SU-DHL-6 (cell line): ENCODE results near the gene PRR18.

Experiments used
- H2AFZ ChIP-seq: fragments of 200-600 bp; sonication (generic); 2 replicates; pipeline ENCODE4 v1.6.1; 2014; ENCODE audit warnings: low read depth, mild to moderate bottlenecking, moderate library complexity, mixed read lengths, antibody characterized with exemption, low read length; ENCODE audit not compliant: severe bottlenecking
- H3F3A ChIP-seq: fragments of 200-600 bp; shearing (Covaris generic); 2 replicates; pipeline ENCODE4 v1.6.0; 2016; ENCODE audit warnings: antibody characterized with exemption, mild to moderate bottlenecking; ENCODE audit not compliant: insufficient read depth
- H3K27ac ChIP-seq: fragments of 200-600 bp; sonication (generic); 2 replicates; pipeline ENCODE4 v1.5.1; 2016; ENCODE audit warnings: low read depth, mild to moderate bottlenecking, low read length, moderate library complexity, mixed read lengths
- H3K27me3 ChIP-seq: fragments of 200-600 bp; sonication (generic), shearing (Covaris generic); 2 replicates; pipeline ENCODE4 v1.6.0; 2014; ENCODE audit warnings: mild to moderate bottlenecking, low read length
- H3K36me3 ChIP-seq: fragments of 200-600 bp; sonication (generic); 2 replicates; pipeline ENCODE4 v1.6.1; 2014; ENCODE audit warnings: mild to moderate bottlenecking, low read length, mixed read lengths
- H3K4me2 ChIP-seq: fragments of 300-600, 200-600 bp; shearing (Covaris generic), sonication (generic); 2 replicates; pipeline ENCODE4 v1.6.0; 2014; ENCODE audit warnings: low read length, low read depth, mild to moderate bottlenecking; ENCODE audit not compliant: poor library complexity, severe bottlenecking
- H3K4me3 ChIP-seq: fragments of 200-600 bp; sonication (generic); 2 replicates; pipeline ENCODE4 v1.5.1; 2014; ENCODE audit warnings: antibody characterized with exemption, low read length, mild to moderate bottlenecking, mixed read lengths; ENCODE audit not compliant: insufficient read depth, poor library complexity, severe bottlenecking
- H3K79me2 ChIP-seq: fragments of 200-600 bp; sonication (generic); 2 replicates; pipeline ENCODE4 v1.6.1; 2014; ENCODE audit warnings: mild to moderate bottlenecking, low read length, moderate library complexity; ENCODE audit not compliant: insufficient read depth
- H3K9ac ChIP-seq: fragments of 200-600 bp; sonication (generic); 2 replicates; pipeline ENCODE4 v1.7.0; 2014; ENCODE audit warnings: mild to moderate bottlenecking, low read length
- H3K9me2 ChIP-seq: fragments of 200-600 bp; sonication (generic); replicated peaks from 2 replicates; pipeline ENCODE4 v1.6.1; 2014; ENCODE audit warnings: low read length; ENCODE audit not compliant: insufficient read depth
- H3K9me3 ChIP-seq: fragments of 200-600 bp; sonication (generic); 2 replicates; pipeline ENCODE4 v1.6.1; 2014; ENCODE audit warnings: low read length, mixed read lengths; ENCODE audit not compliant: insufficient read depth
- H4K20me1 ChIP-seq: fragments of 200-600 bp; sonication (generic); 2 replicates; pipeline ENCODE4 v1.6.1; 2014; ENCODE audit warnings: low read depth, mild to moderate bottlenecking, antibody characterized with exemption, low read length, moderate library complexity, mixed read lengths
- CTCF ChIP-seq: fragments of 200-600 bp; sonication (generic); IDR thresholded peaks from one replicate; pipeline ENCODE4 v1.5.1; 2017; ENCODE audit warnings: antibody characterized with exemption, mild to moderate bottlenecking, low read length, moderate library complexity; ENCODE audit not compliant: insufficient read depth, poor library complexity, severe bottlenecking
- EZH2phosphoT487 ChIP-seq: fragments of 200-600 bp; sonication (generic), shearing (Covaris generic); conservative IDR thresholded peaks from 2 replicates; pipeline ENCODE4 v1.6.1; 2018; ENCODE audit warnings: mild to moderate bottlenecking, antibody characterized with exemption, low read length, moderate library complexity, mixed read lengths

PRR18 gene

GRCh38 chr6:166308033-166308768, at the start of gene PRR18:
Gene PRR18, minus strand, starts transcription at chr6:166308392. Its CDS starts 250 bp downstream, at chr6:166308142.
- no peaks in the 10 kb centered on the region for H3K36me3 ChIP-seq
- no peaks in the 10 kb centered on the region for H3K27me3 ChIP-seq
- no peak for TF ChIP-seq CTCF
- TF ChIP-seq EZH2phosphoT487: no peak
- no peak within 1 kb of the TSS for H3K4me3 ChIP-seq
- H3K4me2 ChIP-seq: no peak within 1 kb of the TSS
- no peaks in the 10 kb centered on the region for H4K20me1 ChIP-seq
- no peaks in the 10 kb centered on the region for H3K9me3 ChIP-seq
- no peaks in the 10 kb centered on the region for H3K79me2 ChIP-seq
- H3K9ac ChIP-seq: no peak within 1 kb of the TSS
- H2AFZ ChIP-seq: no peak within 1 kb of the TSS
- no peaks in the 10 kb centered on the region for H3F3A ChIP-seq
- no peaks in the 10 kb centered on the region for H3K9me2 ChIP-seq
- no peak within 1 kb of the TSS for H3K27ac ChIP-seq

- Histone ChIP-seq H3K27ac (no peak overlapping the region), H3K9me3 (no peaks in the 10 kb centered on the region), H3F3A (no peaks in the 10 kb centered on the region), H3K4me2 (no peak overlapping the region), H3K9me2 (no peaks in the 10 kb centered on the region), H4K20me1 (no peaks in the 10 kb centered on the region), H3K79me2 (no peaks in the 10 kb centered on the region), H3K36me3 (no peaks in the 10 kb centered on the region), H3K9ac (no peak overlapping the region), H3K27me3 (no peaks in the 10 kb centered on the region), H2AFZ (no peak overlapping the region), H3K4me3 (no peak overlapping the region)
- TF ChIP-seq EZH2phosphoT487: no peak
- TF ChIP-seq CTCF: no peak
These were observed 47.4 kb upstream of the PRR18 start for GRCh38 chr6:166355552-166355951.

- Histone ChIP-seq H3K36me3 (no peaks in the 10 kb centered on the region), H3K9me3 (no peaks in the 10 kb centered on the region), H3K79me2 (no peaks in the 10 kb centered on the region), H3K4me3 (no peak overlapping the region), H3K4me2 (no peak overlapping the region), H2AFZ (no peak overlapping the region), H3K9ac (no peak overlapping the region), H3K27ac (no peak overlapping the region), H3K9me2 (no peaks in the 10 kb centered on the region), H4K20me1 (no peaks in the 10 kb centered on the region), H3F3A (no peaks in the 10 kb centered on the region), H3K27me3 (no peaks in the 10 kb centered on the region)
- TF ChIP-seq EZH2phosphoT487 (no peak), CTCF (no peak)
These were observed 46.8 kb upstream of the PRR18 start for GRCh38 chr6:166354965-166355364.
